HG03432 (cell line): ENCODE measurements around the gene CD1C.
A peak's percentile ranks its signal among the peaks of the same experiment; 100 is the strongest.
"Not testable (repeated sequence)": the region's sequence is repeated elsewhere in the genome, so short reads cannot be mapped to it uniquely, and the experiment has no call there.

Source experiments
- ATAC-seq: cut with Tn5 transposase; IDR thresholded peaks from one replicate; pipeline ENCODE4 v1.9.1; 2021; ENCODE audit warnings: mild to moderate bottlenecking, moderate library complexity; ENCODE audit not compliant: unreplicated experiment

CD1C gene

DNA sequence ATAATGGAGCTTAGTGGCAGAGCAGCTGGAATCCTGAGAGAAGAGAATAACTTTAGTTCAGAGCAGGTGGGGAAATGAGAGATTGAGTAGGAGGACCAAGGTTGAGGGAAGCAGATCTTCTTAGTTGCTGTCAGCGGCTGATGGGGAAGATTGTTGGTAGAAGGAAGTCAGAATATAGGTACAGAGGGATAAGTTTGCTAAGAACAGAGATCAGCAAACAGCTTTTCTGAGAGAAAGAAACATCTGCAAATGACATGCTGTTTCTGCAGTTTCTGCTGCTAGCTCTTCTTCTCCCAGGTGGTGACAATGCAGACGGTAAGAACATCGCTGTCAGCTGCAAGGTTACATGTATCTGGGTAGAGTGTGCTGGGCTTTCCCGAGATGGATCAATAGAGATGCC, at the start of gene CD1C:
CD1C (plus strand) TSS at position 113 of the 400 bp plus-strand sequence; CDS start at position 255, 142 bp downstream.
- ATAC-seq = no peak

DNA sequence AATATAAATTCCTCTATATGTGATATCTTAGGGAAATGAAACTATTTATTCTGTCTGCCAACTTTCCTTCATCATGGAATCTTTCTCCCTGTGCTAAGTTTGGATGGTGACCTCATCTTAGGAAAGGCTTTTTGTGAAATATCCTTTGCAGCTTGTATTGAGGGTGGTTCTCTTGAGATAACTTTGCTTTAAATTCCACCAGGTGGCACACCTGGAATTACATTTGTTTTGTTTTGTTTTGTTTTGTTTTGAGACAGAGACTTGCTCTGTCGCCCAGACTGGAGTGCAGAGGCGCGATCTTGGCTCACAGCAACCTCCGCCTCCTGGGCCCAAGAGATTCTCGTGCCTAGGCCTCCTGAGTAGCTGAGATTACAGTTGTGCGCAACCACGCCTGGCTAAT, 43.1 kb upstream of the CD1C start:
- no peak for ATAC-seq

DNA sequence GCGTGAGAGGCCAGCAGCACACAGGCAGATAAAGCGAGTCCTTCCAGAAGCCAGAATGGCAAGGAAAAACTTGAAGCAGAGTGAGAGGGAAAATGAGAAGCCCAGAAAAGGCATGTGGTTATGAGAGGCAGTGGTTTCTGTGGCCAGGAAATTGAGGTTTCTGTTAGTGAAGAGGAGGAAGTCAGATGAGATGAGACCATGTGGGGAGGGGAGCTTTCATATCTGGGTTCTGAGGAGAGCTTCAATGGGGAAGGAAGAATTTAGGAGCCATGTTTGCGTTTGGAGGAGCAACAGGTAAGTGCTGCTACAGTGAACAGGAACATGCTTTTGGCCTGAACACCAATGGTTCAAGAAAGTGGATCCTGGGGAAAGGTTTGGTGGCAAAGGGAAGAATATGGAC, 41.6 kb upstream of the CD1C start:
- ATAC-seq = peak; percentile 79

DNA sequence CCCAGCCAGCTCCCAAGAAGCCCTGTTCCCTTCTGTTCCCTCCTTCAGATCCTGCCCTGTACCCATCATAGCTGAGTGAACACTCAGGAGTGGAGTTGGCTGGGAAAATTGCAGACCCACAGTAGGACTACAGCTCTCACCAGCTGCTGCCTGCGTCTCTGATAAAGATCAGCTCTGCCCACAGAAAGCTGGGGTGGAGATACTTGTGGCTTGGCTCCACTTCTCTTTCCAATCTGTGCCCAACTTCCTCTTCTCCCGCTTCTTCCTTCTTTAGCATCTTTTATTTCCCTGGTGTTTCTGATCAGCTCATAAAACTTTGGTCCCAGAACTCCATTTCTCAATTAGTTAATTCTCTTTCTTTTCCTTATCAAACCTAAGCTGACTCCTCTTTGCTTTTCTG, 41.0 kb upstream of the CD1C start:
- ATAC-seq = no peak

DNA sequence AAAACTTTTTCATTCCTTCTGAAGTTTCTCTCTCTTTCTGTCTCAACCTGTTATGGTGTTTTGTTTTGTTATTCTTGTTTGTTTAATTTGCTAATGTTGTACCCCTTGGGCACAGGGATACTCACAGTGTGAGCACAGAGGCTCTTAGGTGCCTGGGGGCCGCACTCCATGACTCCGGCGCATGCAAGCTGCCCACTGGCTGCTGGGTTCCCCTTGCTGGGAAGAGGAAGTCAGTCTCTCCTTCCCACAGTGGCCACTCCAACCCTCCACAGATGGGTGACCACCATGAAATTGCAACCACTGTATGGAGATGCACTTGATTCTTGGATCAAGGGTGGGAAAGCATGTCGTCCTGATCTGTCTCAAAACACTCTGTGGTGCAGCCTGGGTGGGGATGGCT, 40.1 kb upstream of the CD1C start:
- ATAC-seq = no peak

DNA sequence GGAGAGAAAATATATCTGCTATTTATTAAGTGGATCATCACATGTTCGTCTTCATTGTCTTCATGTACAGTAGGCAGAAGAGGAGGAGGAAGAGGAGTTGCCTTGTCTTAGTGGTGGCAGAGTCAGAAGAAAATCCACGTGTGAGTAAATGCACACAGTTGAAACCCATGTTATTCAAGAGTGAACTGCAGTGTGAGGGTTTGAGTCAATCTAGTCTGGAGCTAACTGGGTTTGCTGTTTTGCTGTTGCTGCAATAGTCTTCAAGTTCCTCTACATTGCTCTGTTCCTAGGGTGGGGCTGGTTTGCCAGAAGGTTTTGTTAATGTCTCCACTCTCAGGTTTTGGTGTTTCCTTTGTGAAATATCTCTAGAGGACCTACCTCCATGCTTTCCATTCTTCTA, 38.6 kb upstream of the CD1C start:
- ATAC-seq = no peak

DNA sequence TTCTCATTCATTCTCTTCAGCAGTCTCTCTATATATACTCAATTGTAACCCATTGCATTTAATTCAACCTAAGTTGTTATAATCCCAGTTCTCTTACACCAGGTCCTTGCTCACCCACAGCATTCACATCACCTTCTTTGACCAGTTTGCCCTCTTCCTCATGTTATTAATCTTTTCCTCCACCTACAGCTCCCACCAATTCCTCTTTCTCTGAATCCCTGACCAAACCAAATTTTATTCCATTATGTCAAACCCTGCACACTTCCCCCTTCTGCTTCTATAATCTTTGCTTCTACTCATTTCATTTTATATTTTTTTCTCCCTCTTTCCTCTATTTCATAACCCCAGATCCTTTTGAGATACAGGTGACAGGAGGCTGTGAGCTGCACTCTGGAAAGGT, 34.1 kb upstream of the CD1C start:
- no peak for ATAC-seq

DNA sequence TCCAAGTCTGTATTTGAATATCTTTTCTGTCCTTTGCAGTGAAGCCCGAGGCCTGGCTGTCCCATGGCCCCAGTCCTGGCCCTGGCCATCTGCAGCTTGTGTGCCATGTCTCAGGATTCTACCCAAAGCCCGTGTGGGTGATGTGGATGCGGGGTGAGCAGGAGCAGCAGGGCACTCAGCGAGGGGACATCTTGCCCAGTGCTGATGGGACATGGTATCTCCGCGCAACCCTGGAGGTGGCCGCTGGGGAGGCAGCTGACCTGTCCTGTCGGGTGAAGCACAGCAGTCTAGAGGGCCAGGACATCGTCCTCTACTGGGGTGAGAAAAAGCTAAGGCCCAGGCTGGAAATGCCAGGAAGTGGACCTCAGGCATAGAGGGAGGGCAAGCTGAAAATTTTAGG, 33.0 kb upstream of the CD1C start:
- ATAC-seq = not testable (repeated sequence)

DNA sequence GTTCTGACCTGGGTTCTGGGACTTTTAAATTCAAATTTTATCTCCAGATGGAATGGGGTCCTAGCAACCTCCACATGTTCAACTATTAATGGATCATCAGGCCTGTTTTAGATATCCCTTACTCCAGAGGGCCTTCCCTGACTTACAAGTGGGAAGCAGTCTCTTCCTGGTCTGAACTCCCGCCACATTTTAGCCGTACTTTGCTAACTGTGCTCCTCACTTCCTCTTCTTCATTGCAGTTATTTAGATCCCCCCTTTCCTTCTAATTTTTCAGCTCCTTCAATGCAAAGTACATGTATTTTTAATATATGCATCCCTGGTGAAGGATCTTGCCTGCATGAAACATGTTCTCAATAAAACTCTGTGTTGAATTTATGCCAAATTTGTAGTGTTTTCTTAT, 31.8 kb upstream of the CD1C start:
- no peak for ATAC-seq

DNA sequence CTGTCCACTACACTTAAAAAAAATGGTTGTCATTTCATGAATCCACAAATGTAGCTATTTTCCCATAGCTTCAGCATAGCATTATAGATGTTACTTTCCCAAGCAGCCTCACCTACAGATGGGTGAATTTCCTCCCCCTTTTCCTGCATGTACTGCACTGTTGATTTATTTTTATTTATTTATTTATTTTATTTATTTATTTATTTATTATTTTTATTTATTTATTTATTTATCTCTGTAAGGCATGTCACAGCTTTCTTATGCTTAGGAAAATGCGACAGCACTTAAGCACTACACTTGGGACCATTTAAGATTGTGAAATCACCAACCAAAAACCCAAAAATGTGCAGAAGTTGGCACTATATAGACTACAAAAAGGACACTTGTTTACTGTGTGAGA, 30.6 kb upstream of the CD1C start:
- ATAC-seq = no peak

DNA sequence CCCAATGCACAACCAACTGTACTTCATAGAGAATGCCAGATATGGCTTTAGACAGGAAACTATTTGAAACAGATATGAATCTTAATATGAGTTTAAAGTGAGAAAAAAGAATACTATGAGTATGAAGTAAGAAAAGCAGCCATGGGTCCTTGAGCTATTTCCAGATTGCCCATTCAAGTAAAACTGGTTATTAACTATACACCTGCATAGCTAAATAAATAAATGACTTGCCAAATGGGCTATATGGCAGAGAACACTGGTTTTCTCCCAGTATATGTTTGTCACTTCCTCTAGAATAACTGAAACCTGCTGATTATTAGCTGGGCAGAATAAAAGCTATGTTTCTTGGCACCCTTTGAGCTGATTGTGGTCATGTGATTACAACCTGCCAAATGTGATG, 17.0 kb upstream of the CD1C start:
- ATAC-seq = no peak

DNA sequence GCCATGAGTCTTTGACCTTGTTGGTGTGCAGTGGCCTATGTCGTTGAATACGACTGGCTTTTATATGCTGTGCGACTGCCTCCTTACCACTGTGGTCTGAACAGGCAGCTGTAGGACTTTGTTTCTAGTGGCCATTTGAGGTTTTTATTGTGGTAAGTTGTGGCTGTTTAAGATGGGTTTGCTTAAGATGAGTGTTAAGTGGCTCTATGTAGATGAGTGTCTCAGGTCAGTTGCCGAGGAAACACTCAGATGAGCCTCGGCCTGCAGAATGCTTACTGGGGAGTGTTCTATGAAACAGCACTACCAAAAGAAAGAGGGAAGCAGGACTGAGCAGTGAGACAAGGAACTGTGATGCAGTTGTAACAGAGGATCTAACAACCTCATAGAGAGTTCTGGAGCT, 14.9 kb upstream of the CD1C start:
- peak; percentile 85 for ATAC-seq

DNA sequence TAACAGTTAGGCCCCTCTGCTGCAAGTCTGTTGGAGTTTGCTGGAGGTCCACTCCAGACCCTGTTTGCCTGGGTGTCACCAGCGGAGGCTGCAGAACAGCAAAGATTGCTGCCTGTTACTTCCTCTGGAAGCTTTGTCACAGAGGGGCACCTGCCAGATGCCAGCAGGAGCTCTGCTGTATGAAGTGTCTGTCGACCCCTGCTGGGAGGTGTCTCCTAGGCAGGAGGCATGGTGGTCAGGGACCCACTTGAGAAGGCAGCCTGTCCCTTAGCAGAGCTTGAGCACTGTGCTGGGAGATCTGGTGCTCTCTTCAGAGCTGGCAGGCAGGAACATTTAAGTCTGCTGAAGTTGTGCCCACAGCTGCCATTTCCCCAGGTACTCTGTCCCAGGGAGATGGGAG, 7.3 kb upstream of the CD1C start:
- ATAC-seq = not testable (repeated sequence)

DNA sequence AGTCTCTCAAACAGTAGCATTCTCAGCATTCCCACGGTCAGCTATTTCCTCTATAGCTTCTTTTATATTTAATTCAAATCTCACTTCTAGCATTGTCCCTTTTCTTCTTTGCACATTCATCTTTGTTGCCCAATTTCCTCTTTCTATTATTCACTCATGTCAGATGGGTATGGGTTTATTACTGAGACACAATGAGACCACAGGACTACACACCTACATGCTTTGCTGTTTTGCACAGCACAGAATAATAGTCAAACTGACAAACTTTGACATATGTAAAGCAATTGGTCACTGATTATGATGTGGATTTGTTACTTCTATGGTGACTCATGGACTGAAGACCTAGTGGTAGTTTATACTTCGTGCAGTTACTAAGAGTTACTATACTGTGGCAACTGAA, 5.8 kb upstream of the CD1C start:
- ATAC-seq = peak; percentile 58

DNA sequence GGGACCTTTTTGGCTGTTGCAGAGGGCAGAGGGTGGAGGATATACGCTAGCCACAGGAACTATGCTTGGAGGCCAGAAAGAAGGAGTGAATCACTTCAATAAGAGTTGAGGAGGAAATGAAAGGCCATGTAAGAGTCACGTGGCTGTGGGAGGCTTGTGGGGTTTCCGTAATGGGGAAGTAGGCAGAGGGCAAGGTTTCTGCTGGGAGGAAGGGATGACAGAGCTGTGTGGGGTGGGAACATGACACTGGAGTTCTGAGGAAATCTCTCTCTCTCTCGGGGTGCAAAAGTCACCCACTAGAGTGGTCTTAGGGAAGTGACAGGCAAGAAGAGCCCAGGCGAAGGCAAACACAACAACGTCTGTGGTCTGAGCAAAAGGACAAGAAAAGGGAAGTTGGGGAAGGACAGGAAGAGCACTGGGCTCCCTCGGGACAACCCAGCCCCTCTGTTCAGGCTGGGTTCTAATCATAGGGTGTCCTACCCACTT, 3.9 kb upstream of the CD1C start:
- peak; percentile 78 for ATAC-seq

DNA sequence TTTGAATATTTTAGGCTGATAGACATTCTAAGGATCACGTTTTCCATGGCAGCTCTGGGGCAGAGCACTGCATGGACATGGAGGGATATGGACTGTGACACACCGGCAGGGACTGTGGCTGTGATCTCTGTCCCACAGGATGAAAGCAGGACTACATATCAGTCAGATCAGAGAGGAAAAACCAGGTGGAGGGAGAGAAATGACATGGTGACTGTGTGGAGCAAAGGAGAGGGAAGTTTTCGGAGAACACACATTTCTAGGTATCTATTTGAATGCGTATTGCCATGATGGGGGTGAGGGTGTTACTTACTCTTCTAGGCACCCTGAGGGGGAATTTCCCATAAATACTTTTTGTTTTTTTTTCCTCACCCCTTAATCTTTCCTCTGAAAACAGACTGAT, 3.2 kb upstream of the CD1C start:
- ATAC-seq = peak; percentile 21

DNA sequence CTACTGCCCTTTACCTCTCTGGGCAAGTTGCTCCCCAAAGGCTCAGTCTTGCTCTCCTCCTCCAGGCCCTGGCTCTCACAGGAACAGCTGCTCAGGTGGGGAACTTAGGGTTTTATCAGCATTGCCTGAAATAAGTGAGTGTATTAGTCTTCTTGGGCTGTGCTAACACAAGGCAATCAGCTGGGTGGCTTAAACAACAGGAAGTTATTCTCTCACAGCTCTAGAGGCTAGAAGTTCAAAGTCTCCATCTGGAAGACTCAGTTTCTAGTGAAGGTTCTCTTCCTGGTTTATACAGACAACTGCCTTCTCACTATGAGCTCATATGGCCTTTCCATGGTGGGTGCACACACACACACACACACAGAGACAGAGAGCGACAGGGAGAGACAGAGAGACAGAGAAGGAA, 2.8 kb upstream of the CD1C start:
- peak; percentile 2 for ATAC-seq

DNA sequence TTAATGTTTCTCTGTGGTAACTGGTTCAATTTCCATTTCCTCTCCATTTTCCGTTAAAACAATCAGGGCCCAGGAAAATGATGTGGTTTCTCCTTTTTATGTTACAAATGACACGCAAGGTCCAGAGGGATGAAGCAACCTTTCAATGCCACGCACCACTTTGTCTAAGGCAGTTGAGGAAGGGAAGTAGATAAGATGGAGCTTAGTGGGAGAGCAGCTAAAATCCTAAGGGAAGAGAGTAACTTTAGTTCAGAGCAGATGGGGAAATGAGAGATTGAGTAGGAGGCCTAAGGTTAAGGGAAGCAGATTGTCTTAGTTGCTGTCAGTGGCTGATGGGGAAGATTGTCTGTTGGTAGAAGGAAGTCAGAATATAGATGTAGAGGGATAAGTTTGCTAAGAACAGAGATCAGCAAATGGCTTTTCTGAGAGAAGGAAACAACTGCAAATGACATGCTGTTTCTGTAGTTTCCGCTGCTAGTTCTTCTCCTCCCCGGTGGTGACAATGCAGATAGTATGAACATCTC, 660 bp downstream of the CD1C start:
- ATAC-seq = no peak

DNA sequence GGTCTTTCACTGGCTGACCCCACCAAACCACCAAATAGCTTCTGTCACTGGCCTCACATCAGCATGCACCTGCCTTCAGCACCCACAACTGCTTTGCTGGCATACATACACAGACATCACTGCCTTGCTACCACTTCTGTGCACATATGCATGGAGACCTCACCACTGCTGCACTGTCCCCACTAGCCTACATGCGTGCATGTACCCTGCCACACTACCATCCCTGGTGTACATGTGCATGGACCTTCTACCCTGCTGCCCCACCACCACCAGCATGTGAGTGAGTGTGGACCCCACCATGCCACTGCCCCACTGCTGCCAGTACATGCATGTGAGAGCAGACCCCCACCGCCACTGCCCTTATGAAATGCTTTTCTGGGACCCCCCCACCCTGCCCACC, 6.1 kb downstream of the CD1C start:
- ATAC-seq = no peak

DNA sequence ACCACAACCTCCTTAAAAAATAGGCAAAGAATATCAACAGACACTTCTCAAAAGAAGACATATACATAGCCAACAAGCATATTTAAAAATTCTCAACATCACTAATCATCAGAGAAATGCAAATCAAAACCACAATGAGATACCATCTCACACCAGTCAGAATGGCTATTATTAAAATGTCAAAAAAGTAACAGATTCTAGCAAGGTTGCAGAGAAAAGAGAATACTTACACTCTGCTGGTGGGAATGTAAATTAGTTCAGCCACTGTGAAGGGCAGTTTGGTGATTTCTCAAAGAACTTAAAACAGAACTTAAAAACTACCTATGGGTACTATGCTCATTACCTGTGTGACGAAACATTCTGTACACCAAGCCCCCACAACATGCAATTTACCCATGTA, 20.9 kb downstream of the CD1C start:
- ATAC-seq = peak; percentile 78

DNA sequence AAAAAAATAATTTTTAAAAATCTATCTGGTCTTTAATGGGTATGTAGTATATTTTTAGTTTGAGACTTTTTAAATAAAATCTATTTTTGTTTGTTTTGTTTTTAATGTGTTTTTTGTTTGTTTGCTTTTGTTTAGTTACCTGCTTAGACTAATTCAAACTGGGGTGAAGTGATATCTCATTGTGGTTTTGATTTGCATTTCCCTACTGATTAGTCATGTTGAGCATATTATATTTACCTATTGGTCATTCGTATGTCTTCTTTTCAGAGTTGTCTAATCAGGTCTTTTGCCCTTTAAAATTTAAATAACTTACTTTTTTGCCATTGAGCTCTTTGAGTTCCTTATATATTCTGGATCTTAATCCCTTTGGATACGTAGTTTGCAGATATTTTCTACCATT, 21.3 kb downstream of the CD1C start:
- ATAC-seq = peak; percentile 61

DNA sequence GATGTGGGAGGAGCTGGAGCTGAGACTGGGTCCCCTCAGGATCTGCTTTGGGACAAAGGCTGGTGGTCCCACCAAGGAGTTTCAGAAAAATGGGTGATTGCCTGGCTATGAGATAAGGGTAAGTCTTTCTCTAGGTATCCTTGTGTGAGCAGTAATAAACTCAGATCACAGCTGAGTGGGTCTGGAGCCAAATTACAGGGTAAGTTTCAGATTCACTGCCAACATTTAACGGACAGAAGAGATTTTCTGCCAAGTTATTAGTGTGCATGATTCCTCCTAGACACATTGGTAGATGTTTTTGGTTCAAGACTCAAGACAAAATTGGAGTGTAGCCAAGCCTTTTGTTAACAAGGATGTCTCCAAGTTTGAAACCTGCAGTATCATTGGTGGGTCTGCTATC, 34.1 kb downstream of the CD1C start:
- no peak for ATAC-seq

DNA sequence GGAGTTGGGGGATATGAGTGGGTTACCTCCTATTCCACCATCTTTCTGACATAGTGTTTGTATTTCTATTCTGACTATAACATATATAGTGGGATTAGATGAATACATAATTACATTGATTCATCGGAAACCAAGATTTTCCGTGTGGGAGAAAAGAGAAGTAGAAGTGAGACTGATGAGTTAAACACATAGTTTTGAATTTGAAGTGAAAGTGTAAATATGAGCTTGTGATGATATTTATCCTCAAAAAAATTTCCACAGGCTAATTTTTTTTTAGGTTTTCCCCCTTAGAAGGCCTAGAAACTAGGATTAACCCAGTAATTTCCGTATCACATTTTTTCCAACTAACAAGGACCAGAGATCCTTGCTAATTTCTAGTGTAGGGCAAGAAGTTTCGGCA, 34.7 kb downstream of the CD1C start:
- no peak for ATAC-seq

DNA sequence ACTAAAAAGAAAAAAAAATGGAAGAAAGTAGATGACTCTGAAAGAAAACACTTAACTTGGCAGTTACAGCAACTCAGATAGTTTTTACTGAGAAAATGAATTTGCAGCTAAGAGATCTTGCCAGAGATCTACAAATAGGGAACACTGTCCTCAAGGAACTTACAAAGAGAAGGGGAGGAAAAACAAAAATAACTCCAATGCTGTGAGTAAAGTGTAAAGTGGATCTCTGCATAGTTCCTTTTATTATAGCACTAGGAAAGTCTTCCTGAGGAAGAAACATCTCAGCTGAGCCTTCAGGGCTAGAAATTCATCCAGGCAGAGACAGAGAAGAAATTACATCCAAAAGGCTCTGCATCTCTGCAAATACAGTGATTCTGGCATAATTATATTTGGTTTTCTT, 37.8 kb downstream of the CD1C start:
- no peak for ATAC-seq
